BE2C (cell line): Measurements from ENCODE around the gene IRF4.

ENCODE experiments used
- DNase-seq: peaks from one replicate; pipeline ENCODE4 v3.0.0-alpha.2; 2020
- H3K27me3 ChIP-seq: fragments of 250-450 bp; sonication (Bioruptor Pico); 2 replicates; pipeline ENCODE4 v1.5.1; 2020; ENCODE audit warnings: mild to moderate bottlenecking
- H3K36me3 ChIP-seq: fragments of 250-450 bp; sonication (Bioruptor Pico); 2 replicates; pipeline ENCODE4 v1.5.1; 2020; ENCODE audit warnings: mild to moderate bottlenecking
- H3K4me1 ChIP-seq: fragments of 250-450 bp; sonication (Bioruptor Pico); 2 replicates; pipeline ENCODE4 v1.5.1; 2020
- H3K4me3 ChIP-seq: 2 replicates; pipeline ENCODE4 v1.5.1; 2011; ENCODE audit warnings: low read depth, low read length
- H3K9me3 ChIP-seq: fragments of 250-450 bp; sonication (Bioruptor Pico); 2 replicates; pipeline ENCODE4 v1.5.1; 2020
- TF ChIP-seq, protein P1 (sequence below): IDR thresholded peaks from 2 replicates; pipeline ENCODE4 v1.5.1; 2012; ENCODE audit warnings: mild to moderate bottlenecking, low read depth, low read length

The IRF4 gene

GRCh38 chr6:451847-452246 is 60.3 kb downstream of the IRF4 start:
- no peaks in the 10 kb centered on the region; the same call in 1 of the 2 replicates for H3K9me3 ChIP-seq
- no peak for DNase-seq
- TF ChIP-seq, protein P1, sequence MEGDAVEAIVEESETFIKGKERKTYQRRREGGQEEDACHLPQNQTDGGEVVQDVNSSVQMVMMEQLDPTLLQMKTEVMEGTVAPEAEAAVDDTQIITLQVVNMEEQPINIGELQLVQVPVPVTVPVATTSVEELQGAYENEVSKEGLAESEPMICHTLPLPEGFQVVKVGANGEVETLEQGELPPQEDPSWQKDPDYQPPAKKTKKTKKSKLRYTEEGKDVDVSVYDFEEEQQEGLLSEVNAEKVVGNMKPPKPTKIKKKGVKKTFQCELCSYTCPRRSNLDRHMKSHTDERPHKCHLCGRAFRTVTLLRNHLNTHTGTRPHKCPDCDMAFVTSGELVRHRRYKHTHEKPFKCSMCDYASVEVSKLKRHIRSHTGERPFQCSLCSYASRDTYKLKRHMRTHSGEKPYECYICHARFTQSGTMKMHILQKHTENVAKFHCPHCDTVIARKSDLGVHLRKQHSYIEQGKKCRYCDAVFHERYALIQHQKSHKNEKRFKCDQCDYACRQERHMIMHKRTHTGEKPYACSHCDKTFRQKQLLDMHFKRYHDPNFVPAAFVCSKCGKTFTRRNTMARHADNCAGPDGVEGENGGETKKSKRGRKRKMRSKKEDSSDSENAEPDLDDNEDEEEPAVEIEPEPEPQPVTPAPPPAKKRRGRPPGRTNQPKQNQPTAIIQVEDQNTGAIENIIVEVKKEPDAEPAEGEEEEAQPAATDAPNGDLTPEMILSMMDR, result no peak
- H3K27me3 ChIP-seq, result peaks cover 17% of the 10 kb centered on the region
- H3K36me3 ChIP-seq, result no peaks in the 10 kb centered on the region
- no peaks in the 10 kb centered on the region for H3K4me1 ChIP-seq
- no peak overlapping the region for H3K4me3 ChIP-seq

DNA sequence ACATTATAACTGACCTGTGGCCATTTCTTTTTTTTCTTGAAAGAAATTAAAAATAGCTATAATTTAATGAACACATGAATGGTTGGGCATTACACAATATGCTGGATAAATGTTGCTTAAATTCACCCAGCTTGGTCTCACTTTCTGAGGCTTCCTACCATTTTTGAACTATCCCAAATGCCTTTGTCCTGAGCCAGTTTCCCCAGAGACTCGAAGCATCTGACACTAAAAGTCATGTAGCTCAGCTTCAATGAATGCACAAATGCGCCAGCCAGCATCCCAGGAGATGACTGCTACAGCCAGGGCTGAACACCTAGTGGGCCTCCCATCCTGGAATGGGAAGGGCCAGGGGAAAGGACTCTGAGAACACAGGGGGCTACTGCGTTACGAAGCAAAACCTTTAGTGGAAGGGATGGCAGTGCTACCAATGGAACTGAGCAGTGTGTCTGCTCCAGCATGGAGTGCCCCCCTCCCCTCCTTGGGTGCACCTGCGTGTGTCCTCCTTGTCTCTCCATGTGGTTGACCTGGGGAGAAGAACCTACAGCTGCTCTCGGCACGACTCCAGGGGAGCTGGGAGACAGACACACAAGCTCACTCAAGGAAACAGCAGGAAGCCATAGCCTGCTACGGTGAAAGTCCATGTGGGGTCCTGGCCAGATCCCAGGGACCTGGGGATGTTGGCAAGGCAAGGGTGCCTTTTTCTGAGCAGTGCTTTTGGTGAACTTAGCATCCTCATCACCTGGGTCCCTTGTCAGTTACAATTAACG is 60.9 kb downstream of the IRF4 start:
- no peaks in the 10 kb centered on the region for H3K4me1 ChIP-seq
- DNase-seq, result no peak
- H3K36me3 ChIP-seq, result no peaks in the 10 kb centered on the region
- no peaks in the 10 kb centered on the region; the same call in 1 of the 2 replicates for H3K9me3 ChIP-seq
- TF ChIP-seq, protein P1, result no peak
- no peak overlapping the region for H3K4me3 ChIP-seq
- peaks cover 17% of the 10 kb centered on the region for H3K27me3 ChIP-seq

- DNase-seq, result no peak
- TF ChIP-seq, protein P1, result no peak
- H3K4me1 ChIP-seq, result no peaks in the 10 kb centered on the region
Observed at GRCh38 chr6:453152-453551, 61.6 kb downstream of the IRF4 start.

DNA sequence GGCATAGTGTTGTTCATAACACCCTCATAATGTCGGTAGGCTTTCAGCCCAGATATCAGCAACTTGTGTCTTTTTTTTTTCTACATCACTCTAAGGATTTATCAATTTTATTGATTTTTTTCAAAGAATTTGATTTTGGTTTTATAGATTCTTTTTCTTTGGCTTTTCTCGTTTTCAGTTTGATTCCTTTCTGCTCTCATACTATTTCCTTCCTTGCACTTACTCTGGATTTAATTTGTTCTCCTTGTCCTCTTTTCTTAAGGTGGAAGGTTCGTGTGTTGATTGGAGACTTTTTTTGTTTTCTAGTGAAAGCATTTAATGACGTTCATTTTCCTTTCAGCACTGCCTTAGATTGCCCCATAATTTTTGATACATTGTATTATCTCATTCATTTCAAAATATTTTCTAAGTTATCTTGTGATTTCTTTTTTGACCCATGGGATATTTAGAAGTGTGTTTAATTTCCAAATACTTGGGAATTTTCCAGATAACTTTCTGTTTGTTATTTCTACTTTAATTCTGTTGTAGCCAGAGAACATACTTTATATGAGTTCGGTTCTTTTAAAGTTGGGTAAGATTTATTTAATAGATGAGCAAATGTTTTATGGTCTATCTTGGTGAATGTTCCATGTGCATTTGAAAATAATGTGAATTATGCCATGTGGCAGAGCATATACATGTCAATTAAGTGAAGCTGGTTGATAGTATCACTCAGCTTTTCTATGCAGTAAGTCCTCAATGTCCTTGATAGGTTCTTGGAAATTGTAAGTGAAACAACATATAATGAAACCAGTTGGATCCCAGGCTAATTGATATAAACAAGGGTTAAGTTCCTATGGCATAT is 62.8 kb downstream of the IRF4 start:
- no peaks in the 10 kb centered on the region for H3K4me1 ChIP-seq
- H3K4me3 ChIP-seq, result no peak overlapping the region
- H3K27me3 ChIP-seq, result peaks cover 17% of the 10 kb centered on the region
- TF ChIP-seq, protein P1, result no peak
- no peak for DNase-seq
- H3K9me3 ChIP-seq, result no peaks in the 10 kb centered on the region; the same call in 1 of the 2 replicates
- H3K36me3 ChIP-seq, result no peaks in the 10 kb centered on the region

More at GRCh38 chr6:453152-453551, 61.6 kb downstream of the IRF4 start:
- Histone ChIP-seq H3K9me3 (no peaks in the 10 kb centered on the region; the same call in 1 of the 2 replicates), H3K4me3 (no peak overlapping the region), H3K36me3 (no peaks in the 10 kb centered on the region), H3K27me3 (peaks cover 17% of the 10 kb centered on the region)

DNA sequence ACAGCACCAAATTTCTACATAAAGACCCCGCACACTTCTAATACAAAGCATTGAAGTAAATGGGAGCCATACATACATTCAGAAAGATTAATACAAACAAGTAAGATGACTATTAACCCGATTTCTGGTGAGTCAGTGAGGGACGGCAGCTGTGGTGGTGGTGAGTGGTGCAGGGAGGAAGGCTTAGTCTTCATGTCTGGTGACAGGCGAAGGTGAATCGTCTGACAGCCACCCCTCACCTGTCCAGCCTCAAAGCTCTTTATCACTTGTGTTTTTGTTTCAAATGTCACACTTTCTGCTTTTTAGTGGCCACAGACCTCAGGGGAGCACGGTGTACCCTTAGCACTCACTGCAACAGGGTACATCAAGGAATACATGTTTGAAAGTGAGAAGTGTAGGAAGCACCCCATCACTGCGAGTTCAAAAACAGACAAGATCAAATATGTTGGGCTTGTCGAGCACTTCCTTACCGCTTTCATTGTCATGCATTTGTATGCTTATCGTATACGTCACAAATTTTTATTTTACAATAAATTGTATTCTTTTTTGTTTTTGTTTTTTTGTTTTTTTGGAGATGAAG is 63.5 kb downstream of the IRF4 start:
- Histone ChIP-seq H3K4me3 (no peak overlapping the region), H3K27me3 (peaks cover 17% of the 10 kb centered on the region), H3K36me3 (no peaks in the 10 kb centered on the region), H3K9me3 (no peaks in the 10 kb centered on the region), H3K4me1 (no peaks in the 10 kb centered on the region)
- DNase-seq, result no peak
- TF ChIP-seq, protein P1, result no peak
